ENCODE measurements around the gene RNF41.

RNF41 gene

DNA sequence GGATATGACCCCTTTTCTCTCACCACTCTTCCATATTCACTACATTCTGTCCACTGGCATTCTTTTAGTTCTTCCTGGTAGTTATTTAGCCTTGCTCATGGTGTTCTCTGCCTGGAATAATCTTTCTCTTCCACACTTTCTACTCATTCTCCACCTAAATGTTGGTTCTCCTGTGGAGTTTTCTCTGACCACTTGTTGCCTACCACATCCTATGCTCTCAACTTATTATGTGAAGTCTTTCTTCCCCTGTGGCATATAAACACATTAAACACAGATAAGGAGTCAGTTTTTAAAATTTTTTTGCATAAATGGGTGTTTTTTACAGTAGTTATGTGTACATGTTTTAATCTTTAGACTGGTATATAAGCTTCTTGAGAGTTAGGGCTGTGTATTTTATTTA is 29.1 kb downstream of the RNF41 start:
- Histone ChIP-seq H3K36me3 (ENCODE audit: low read depth) (peaks cover 2% of the 10 kb centered on the region; the same call in 1 of the 2 replicates), H3K4me3 (ENCODE audit: severe bottlenecking) (no peak overlapping the region), H3K27ac (ENCODE audit: poor library complexity, severe bottlenecking) (no peak overlapping the region), H3K9me3 (ENCODE audit: severe bottlenecking) (no peaks in the 10 kb centered on the region), H3K27me3 (ENCODE audit: insufficient read depth, poor library complexity, severe bottlenecking) (no peaks in the 10 kb centered on the region), H3K4me1 (ENCODE audit: insufficient read depth, poor library complexity, severe bottlenecking) (peaks cover 7% of the 10 kb centered on the region)
- DNase-seq (ENCODE audit: low spot score) (no peak), ATAC-seq (ENCODE audit: low read depth) (no peak)
- TF ChIP-seq, protein P1, sequence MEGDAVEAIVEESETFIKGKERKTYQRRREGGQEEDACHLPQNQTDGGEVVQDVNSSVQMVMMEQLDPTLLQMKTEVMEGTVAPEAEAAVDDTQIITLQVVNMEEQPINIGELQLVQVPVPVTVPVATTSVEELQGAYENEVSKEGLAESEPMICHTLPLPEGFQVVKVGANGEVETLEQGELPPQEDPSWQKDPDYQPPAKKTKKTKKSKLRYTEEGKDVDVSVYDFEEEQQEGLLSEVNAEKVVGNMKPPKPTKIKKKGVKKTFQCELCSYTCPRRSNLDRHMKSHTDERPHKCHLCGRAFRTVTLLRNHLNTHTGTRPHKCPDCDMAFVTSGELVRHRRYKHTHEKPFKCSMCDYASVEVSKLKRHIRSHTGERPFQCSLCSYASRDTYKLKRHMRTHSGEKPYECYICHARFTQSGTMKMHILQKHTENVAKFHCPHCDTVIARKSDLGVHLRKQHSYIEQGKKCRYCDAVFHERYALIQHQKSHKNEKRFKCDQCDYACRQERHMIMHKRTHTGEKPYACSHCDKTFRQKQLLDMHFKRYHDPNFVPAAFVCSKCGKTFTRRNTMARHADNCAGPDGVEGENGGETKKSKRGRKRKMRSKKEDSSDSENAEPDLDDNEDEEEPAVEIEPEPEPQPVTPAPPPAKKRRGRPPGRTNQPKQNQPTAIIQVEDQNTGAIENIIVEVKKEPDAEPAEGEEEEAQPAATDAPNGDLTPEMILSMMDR (IDR thresholded peaks at IDR 0.05; ENCODE audit: poor library complexity, severe bottlenecking) = no peak

DNA sequence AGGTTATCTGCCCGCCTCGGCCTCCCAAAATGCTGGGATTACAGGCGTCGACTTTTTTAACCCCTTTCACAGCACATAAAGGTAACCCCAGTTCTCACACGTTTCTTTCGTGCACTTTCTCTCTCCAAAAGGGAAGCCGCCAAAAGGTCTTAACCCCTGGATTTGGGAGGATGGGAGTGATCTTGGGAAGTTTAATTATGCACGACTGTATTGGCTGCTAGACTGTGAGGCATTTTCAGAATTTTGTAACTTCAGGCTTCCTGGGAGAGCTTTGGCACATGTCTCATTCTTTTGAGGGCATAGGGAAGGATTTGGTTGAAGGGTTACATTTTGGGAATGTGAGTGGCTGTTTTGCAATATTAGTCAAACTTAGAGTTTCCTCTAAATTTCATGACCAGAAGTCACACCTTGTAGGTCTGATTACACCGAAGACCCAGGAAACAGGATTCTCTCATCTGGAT is 31.0 kb downstream of the RNF41 start:
- peak overlapping the region; percentile 81 for H3K4me3 ChIP-seq (ENCODE audit: severe bottlenecking)
- TF ChIP-seq, protein P1 (IDR thresholded peaks at IDR 0.05; ENCODE audit: poor library complexity, severe bottlenecking) = no peak
- no peaks in the 10 kb centered on the region for H3K9me3 ChIP-seq (ENCODE audit: severe bottlenecking)
- ATAC-seq (ENCODE audit: low read depth) = no peak
- no peak for DNase-seq (ENCODE audit: low spot score)
- H3K27me3 ChIP-seq (ENCODE audit: insufficient read depth, poor library complexity, severe bottlenecking) = no peaks in the 10 kb centered on the region
- peaks cover 20% of the 10 kb centered on the region for H3K36me3 ChIP-seq (ENCODE audit: low read depth)
- peaks cover 7% of the 10 kb centered on the region for H3K4me1 ChIP-seq (ENCODE audit: insufficient read depth, poor library complexity, severe bottlenecking)
- peak overlapping the region; percentile 80 for H3K27ac ChIP-seq (ENCODE audit: poor library complexity, severe bottlenecking)

DNA sequence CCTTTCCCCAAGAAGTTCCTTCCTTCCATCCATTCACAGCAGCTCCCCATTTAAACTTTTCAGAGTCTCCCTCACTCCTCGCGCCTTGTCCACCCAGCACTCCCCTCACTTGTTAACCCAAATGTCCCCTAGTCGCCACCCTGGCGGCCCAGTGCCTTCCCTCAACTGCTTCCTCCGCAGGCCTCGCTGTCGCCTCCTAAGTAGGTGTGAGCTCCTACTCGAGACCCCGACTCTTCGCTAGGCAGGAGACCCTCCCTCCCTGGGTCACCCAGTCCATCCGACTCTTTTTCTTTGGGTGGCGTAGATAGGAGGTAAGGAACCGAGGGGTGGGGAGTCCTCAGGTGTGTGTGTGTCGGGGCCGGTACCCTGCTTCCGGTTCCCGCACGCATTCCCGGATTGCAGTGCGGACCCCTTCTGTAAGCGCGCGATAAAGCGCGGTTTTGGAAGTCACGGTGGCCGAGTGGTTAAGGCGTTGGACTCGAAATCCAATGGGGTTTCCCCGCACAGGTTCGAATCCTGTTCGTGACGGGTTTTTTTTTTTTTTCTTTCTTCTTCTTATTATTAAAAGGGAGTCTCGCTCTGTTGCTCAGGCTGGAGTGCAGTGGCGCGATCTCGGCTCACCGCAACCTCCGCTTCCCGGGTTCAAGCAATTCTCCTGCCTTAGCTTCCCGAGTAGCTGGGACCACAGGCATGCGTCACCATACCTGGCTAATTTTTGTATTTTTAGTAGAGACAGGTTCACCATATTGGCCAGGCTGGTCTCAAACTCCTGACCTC is 31.6 kb downstream of the RNF41 start:
- Histone ChIP-seq H3K36me3 (ENCODE audit: low read depth) (peaks cover 27% of the 10 kb centered on the region), H3K9me3 (ENCODE audit: severe bottlenecking) (no peaks in the 10 kb centered on the region), H3K4me3 (ENCODE audit: severe bottlenecking) (peak overlapping the region; percentile 81), H3K4me1 (ENCODE audit: insufficient read depth, poor library complexity, severe bottlenecking) (peaks cover 7% of the 10 kb centered on the region), H3K27ac (ENCODE audit: poor library complexity, severe bottlenecking) (peak overlapping the region; percentile 80), H3K27me3 (ENCODE audit: insufficient read depth, poor library complexity, severe bottlenecking) (no peaks in the 10 kb centered on the region)
- TF ChIP-seq, protein P1 (IDR thresholded peaks at IDR 0.05; ENCODE audit: poor library complexity, severe bottlenecking) = no peak
- peak; percentile 74 for DNase-seq (ENCODE audit: low spot score)
- peak; percentile 62 for ATAC-seq (ENCODE audit: low read depth)

DNA sequence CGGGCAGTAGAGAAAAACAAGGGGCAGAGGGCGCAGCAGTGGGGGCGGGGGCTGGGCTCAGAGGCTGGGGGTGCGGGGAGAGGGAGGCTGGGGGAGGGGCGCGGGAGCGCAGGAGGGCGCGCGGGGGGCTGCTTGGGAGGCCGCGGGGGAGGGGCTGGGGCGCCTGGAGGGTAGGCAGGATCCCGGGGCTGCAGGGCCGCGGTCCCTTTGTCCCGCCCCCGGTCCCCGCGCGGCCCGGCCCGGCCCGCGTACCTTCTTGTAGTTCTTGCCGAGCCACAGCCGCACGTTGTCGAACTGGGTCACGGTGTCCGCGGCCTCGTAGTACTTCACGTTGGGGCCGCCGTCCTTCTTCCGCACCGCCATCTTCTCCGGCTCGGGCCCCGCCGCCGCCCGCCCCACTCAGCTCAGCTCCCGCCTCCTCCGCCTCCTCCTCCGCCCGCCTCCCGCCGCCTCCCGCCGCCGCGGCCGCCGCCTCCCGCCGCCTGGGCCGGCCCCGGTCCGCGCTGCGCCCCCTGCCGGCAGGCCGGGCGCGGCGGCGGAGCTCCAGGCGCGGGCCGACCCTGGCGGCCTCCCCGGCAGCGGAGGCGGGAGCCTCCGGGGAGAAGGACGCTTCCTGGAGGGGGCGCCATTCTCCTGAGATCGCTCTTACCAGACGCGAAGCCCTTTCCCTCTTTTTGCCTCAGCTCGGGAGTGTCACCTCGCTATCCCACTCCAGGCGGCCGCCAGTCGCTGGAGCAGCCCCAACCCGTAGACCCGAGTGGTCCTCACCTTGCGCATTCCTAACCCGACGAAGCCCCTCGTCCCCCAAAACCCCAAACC is 32.4 kb downstream of the RNF41 start, which contains the start of gene SMARCC2:
SMARCC2 (minus strand) TSS at position 385 of the 819 bp plus-strand sequence; CDS start at position 363, 22 bp downstream.
- DNase-seq (ENCODE audit: low spot score) (peak; percentile 81), ATAC-seq (ENCODE audit: low read depth) (peak; percentile 72)
- no peaks in the 10 kb centered on the region for H3K9me3 ChIP-seq (ENCODE audit: severe bottlenecking)
- peaks cover 7% of the 10 kb centered on the region for H3K4me1 ChIP-seq (ENCODE audit: insufficient read depth, poor library complexity, severe bottlenecking)
- peak within 1 kb of the TSS; percentile 80 for H3K27ac ChIP-seq (ENCODE audit: poor library complexity, severe bottlenecking)
- peaks cover 35% of the 10 kb centered on the region for H3K36me3 ChIP-seq (ENCODE audit: low read depth)
- TF ChIP-seq, protein P1 (IDR thresholded peaks at IDR 0.05; ENCODE audit: poor library complexity, severe bottlenecking) = peak; percentile 99
- peak within 1 kb of the TSS; percentile 81 for H3K4me3 ChIP-seq (ENCODE audit: severe bottlenecking)
- H3K27me3 ChIP-seq (ENCODE audit: insufficient read depth, poor library complexity, severe bottlenecking) = no peaks in the 10 kb centered on the region

Data from RWPE2 (cell line).